ENCODE data around the gene WDR73.

Gene WDR73

DNA sequence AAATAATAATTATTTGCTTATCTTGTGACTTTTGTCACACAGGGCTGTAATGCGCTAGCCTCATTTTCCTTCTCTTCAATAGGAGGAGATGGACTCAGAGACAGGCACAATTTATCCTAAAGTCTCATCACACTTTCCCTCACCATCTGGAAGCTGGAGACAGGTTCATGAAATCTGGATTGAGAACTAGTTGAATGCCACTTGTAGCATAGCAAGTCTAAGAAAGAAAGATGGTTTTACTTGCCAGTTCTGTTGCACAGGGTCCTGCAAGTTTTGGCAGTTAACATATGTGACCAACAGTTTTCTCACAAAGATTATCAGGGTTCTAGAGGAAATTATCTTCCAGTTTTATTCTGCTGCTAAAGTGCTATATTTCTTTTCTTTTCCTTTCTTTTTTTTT, 62.3 kb downstream of the WDR73 start:
- no peak for TF ChIP-seq CTCF (IDR thresholded peaks at IDR 0.05; ENCODE audit: low read depth, low read length)
- Histone ChIP-seq H3K9me3 (no peaks in the 10 kb centered on the region), H3K27me3 (no peaks in the 10 kb centered on the region), H3K36me3 (no peaks in the 10 kb centered on the region), H3K4me1 (no peaks in the 10 kb centered on the region), H3K4me3 (ENCODE audit: low read depth, low read length) (no peak overlapping the region)
- DNase-seq, result no peak

GRCh38 chr15:84590406-84590805, 63.7 kb downstream of the WDR73 start:
- DNase-seq, result no peak
- TF ChIP-seq CTCF (IDR thresholded peaks at IDR 0.05; ENCODE audit: low read depth, low read length), result no peak
- Histone ChIP-seq H3K4me3 (ENCODE audit: low read depth, low read length) (no peak overlapping the region), H3K36me3 (no peaks in the 10 kb centered on the region), H3K4me1 (no peaks in the 10 kb centered on the region), H3K27me3 (no peaks in the 10 kb centered on the region), H3K9me3 (no peaks in the 10 kb centered on the region)
